Osteoblast (primary cell): ENCODE measurements around the gene ICAM4. TPM values are rescaled to one million over a fixed set of nuclear protein-coding genes. Genes with fewer than 3 reads are reported as not detected.

Source experiments
- DNase-seq: peaks from one replicate; pipeline ENCODE4 v3.0.0; 2011; ENCODE audit warnings: low spot score, mixed read lengths; ENCODE audit not compliant: insufficient read length; ENCODE audit errors: missing footprints
- H2AFZ ChIP-seq: 2 replicates; pipeline ENCODE4 v1.6.0; 2011; ENCODE audit warnings: mild to moderate bottlenecking, low read length
- H3K27ac ChIP-seq: 2 replicates; pipeline ENCODE4 v1.5.1; 2011; ENCODE audit warnings: mild to moderate bottlenecking, low read depth, low read length, moderate library complexity
- H3K27me3 ChIP-seq: 2 replicates; pipeline ENCODE4 v1.6.0; 2012; ENCODE audit warnings: mild to moderate bottlenecking, control low read depth, inconsistent platforms, low read length, moderate library complexity; ENCODE audit not compliant: insufficient read depth
- H3K36me3 ChIP-seq: 2 replicates; pipeline ENCODE4 v1.5.1; 2011; ENCODE audit warnings: mild to moderate bottlenecking, low read length, control low read depth, moderate library complexity; ENCODE audit not compliant: insufficient read depth
- H3K4me1 ChIP-seq: 2 replicates; pipeline ENCODE4 v1.5.1; 2011; ENCODE audit warnings: mild to moderate bottlenecking, low read length, control low read depth, moderate library complexity; ENCODE audit not compliant: insufficient read depth
- H3K4me2 ChIP-seq: 2 replicates; pipeline ENCODE4 v1.6.0; 2011; ENCODE audit warnings: mild to moderate bottlenecking, low read length; ENCODE audit not compliant: insufficient read depth
- H3K4me3 ChIP-seq: fragments of 200-600 bp; sonication (generic); 3 replicates; pipeline ENCODE4 v1.5.1; 2012; ENCODE audit warnings: mild to moderate bottlenecking, low read length, inconsistent platforms; ENCODE audit not compliant: insufficient read depth
- H3K79me2 ChIP-seq: 2 replicates; pipeline ENCODE4 v1.6.0; 2012; ENCODE audit warnings: mild to moderate bottlenecking, low read length, control low read depth, inconsistent platforms; ENCODE audit not compliant: insufficient read depth
- H3K9me3 ChIP-seq: 2 replicates; pipeline ENCODE4 v1.5.1; 2011; ENCODE audit warnings: low read depth, low read length, control low read depth
- H4K20me1 ChIP-seq: 2 replicates; pipeline ENCODE4 v1.6.0; 2012; ENCODE audit warnings: mild to moderate bottlenecking, low read length, control low read depth; ENCODE audit not compliant: insufficient read depth
- CTCF ChIP-seq: IDR thresholded peaks from 2 replicates; pipeline ENCODE4 v1.5.1; 2011; ENCODE audit warnings: mild to moderate bottlenecking, low read depth, low read length, moderate library complexity; ENCODE audit errors: extremely low read depth
- total RNA-seq: library from RNA; depleted of rRNA; stranded (reverse); fragments of >200 nt; gene quantifications from 2 replicates; pipeline ENCODE4 v1.2.3, GENCODE V29; 2012

ICAM4 gene
- total RNA-seq, 1 donor: under 0.01 TPM

DNA sequence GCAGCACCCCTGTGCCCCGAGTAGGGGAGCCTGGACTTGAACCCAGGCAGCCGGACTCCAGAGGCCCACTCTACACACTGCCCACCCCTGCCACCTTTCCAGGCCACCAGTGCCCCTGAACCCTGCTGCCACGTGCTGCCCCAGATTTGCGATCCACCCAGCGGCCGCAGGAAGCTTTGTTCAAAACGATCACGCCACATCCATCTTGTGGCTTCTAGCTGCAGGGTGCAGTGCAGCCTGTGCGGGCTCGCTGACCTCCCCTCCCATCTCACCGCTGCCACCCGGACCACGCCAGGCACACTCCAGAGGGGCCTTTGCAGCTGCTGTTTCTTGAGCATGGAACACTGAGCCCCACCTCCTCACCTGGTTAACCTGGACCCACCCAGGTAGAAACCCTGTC is 42.8 kb downstream of the ICAM4 start:
- Histone ChIP-seq H3K27ac (no peak overlapping the region), H3K27me3 (no peaks in the 10 kb centered on the region), H3K4me1 (peaks cover 21% of the 10 kb centered on the region), H3K9me3 (no peaks in the 10 kb centered on the region), H3K36me3 (peaks cover 51% of the 10 kb centered on the region), H3K79me2 (peaks cover 52% of the 10 kb centered on the region), H3K4me2 (no peak overlapping the region), H4K20me1 (peaks cover 38% of the 10 kb centered on the region), H3K4me3 (no peak overlapping the region), H2AFZ (no peak overlapping the region)
- no peak for TF ChIP-seq CTCF
- DNase-seq: peak; percentile 35

GRCh38 chr19:10332158-10332964 is 45.6 kb downstream of the ICAM4 start:
- Histone ChIP-seq H3K9me3 (no peaks in the 10 kb centered on the region), H3K4me1 (peaks cover 22% of the 10 kb centered on the region), H3K4me3 (peak overlapping the region; percentile 99), H4K20me1 (peaks cover 36% of the 10 kb centered on the region), H3K27ac (peak overlapping the region; percentile 96), H3K4me2 (peak overlapping the region; percentile 99), H2AFZ (peak overlapping the region; percentile 96), H3K36me3 (peaks cover 30% of the 10 kb centered on the region), H3K27me3 (no peaks in the 10 kb centered on the region), H3K79me2 (peaks cover 50% of the 10 kb centered on the region)
- TF ChIP-seq CTCF: peak; percentile 15
- peak; percentile 86 for DNase-seq

DNA sequence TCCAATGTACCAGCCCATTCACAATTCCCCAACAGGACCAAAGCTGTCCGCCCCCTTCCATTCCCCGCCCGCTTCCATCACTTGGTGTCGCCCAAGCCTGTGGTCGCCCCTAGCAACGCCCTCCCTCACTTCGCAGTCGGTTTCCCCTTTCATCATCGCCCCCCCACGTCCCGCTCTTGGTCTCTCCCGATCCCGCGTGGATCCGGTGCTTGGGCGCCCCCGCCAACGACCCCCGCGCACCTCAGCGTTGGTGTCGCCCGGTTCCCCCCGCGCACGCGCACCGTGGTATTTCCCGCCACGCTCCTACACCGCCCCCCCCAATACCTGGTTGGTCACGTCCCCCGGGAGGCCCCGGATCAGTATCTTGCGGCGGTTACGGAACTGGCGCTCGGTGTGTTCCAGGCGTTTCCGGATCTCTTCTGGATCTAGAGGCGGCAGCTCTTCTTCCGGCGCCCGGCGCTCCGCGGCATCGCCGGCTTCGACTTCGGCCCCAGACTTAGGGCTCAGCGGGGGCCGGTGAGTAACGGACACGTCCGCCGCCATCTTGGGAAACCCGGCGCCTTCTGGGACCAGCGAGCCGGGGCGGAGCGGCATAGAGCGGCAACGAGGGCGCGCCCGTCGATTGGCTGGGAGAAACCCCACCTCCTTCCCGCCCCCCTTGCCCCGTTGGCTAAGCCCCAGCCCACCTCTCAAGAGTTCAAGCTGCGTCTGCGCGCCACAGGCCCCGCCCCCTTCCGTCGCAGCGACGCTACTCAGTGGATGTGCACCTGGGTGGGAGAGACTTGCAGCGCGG is 46.4 kb downstream of the ICAM4 start, which contains the start of gene RAVER1:
Gene RAVER1 (minus strand): TSS at position 565 of the 793 bp plus-strand sequence. CDS start 22 bp downstream, at position 543.
- Histone ChIP-seq H4K20me1 (peaks cover 31% of the 10 kb centered on the region), H3K79me2 (peaks cover 42% of the 10 kb centered on the region), H3K4me3 (peak within 1 kb of the TSS; percentile 99), H3K27ac (peak within 1 kb of the TSS; percentile 96), H3K4me1 (peaks cover 22% of the 10 kb centered on the region), H3K4me2 (peak within 1 kb of the TSS; percentile 99), H3K9me3 (no peaks in the 10 kb centered on the region), H3K27me3 (no peaks in the 10 kb centered on the region), H2AFZ (peak within 1 kb of the TSS; percentile 96), H3K36me3 (peaks cover 22% of the 10 kb centered on the region)
- peak; percentile 99 for DNase-seq
- no peak for TF ChIP-seq CTCF
